ENCODE data around the gene ARRDC5.
"Not testable (repeated sequence)": the region's sequence is repeated elsewhere in the genome, so short reads cannot be mapped to it uniquely, and the experiment has no call there.

DNA sequence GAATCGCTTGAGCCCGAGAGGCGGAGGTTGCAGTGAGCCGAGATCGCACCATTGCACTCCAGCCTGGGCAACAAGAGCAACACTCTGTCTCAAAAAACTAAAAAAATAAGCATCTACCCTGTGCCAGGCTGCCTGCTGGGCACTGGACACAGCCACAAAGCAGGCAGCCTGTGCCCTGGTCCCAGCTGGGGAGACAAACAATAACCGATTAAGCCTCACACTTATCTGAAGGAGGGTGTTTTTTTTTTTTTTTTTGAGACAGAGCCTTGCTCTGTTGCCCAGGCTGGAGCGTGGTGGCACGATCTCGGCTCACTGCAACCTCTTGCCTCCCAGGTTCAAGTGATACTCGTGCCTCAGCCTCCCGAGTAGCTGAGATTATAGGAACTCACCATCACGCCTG lies 46.2 kb downstream of the ARRDC5 start:
- TF ChIP-seq EZH2 (IDR thresholded peaks at IDR 0.05; ENCODE audit: borderline replicate concordance, low read depth, low read length, severe bottlenecking); MYC (IDR thresholded peaks at IDR 0.05; ENCODE audit: low read depth, low read length); POLR2A (IDR thresholded peaks at IDR 0.05; ENCODE audit: low read depth, low read length); POLR2AphosphoS5 (IDR thresholded peaks at IDR 0.05; ENCODE audit: insufficient read depth, low read depth, low read length); FOS (IDR thresholded peaks at IDR 0.05; ENCODE audit: borderline replicate concordance, insufficient read depth, low read length); GATA2 (IDR thresholded peaks at IDR 0.05; ENCODE audit: insufficient read depth, insufficient read length, low read depth, low read length); JUN (IDR thresholded peaks at IDR 0.05; ENCODE audit: borderline replicate concordance, insufficient read depth, insufficient read length, low read depth): not testable (repeated sequence)
- TF ChIP-seq, protein P1, sequence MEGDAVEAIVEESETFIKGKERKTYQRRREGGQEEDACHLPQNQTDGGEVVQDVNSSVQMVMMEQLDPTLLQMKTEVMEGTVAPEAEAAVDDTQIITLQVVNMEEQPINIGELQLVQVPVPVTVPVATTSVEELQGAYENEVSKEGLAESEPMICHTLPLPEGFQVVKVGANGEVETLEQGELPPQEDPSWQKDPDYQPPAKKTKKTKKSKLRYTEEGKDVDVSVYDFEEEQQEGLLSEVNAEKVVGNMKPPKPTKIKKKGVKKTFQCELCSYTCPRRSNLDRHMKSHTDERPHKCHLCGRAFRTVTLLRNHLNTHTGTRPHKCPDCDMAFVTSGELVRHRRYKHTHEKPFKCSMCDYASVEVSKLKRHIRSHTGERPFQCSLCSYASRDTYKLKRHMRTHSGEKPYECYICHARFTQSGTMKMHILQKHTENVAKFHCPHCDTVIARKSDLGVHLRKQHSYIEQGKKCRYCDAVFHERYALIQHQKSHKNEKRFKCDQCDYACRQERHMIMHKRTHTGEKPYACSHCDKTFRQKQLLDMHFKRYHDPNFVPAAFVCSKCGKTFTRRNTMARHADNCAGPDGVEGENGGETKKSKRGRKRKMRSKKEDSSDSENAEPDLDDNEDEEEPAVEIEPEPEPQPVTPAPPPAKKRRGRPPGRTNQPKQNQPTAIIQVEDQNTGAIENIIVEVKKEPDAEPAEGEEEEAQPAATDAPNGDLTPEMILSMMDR (IDR thresholded peaks at IDR 0.05; ENCODE audit: extremely low read depth in 1 of 2, insufficient read depth in 1 of 2, low read depth in 1 of 2, low read length in 2 of 2), result not testable (repeated sequence)
